ENCODE measurements around the gene LPCAT2.
A peak's percentile ranks its signal among the peaks of the same experiment; 100 is the strongest.

LPCAT2 gene

GRCh38 chr16:55480228-55480655 is 28.6 kb upstream of the LPCAT2 start:
- peak; percentile 95 for DNase-seq (ENCODE audit: low read depth)

GRCh38 chr16:55481023-55481422 is 27.8 kb upstream of the LPCAT2 start:
- DNase-seq (ENCODE audit: low read depth) = no peak

GRCh38 chr16:55482056-55482455 is 26.8 kb upstream of the LPCAT2 start:
- no peak for DNase-seq (ENCODE audit: low read depth)

- DNase-seq (ENCODE audit: low read depth) = peak; percentile 98
These were observed 21.6 kb upstream of the LPCAT2 start for GRCh38 chr16:55487048-55487803.

GRCh38 chr16:55488306-55488705 is 20.6 kb upstream of the LPCAT2 start:
- DNase-seq (ENCODE audit: low read depth) = no peak

- no peak for DNase-seq (ENCODE audit: low read depth)
These were observed 19.5 kb upstream of the LPCAT2 start for GRCh38 chr16:55489119-55489955.

- no peak for DNase-seq (ENCODE audit: low read depth)
These were observed 19.0 kb upstream of the LPCAT2 start for GRCh38 chr16:55489956-55490265.

GRCh38 chr16:55490301-55490700 is 18.6 kb upstream of the LPCAT2 start:
- no peak for DNase-seq (ENCODE audit: low read depth)

GRCh38 chr16:55491691-55492090 is 17.2 kb upstream of the LPCAT2 start:
- DNase-seq (ENCODE audit: low read depth) = no peak

- no peak for DNase-seq (ENCODE audit: low read depth)
These were observed 16.0 kb upstream of the LPCAT2 start for GRCh38 chr16:55492756-55493380.

- DNase-seq (ENCODE audit: low read depth) = peak; percentile 85
These were observed 13.9 kb upstream of the LPCAT2 start for GRCh38 chr16:55494994-55495421.

- DNase-seq (ENCODE audit: low read depth) = peak; percentile 61
These were observed 13.1 kb upstream of the LPCAT2 start for GRCh38 chr16:55495616-55496289.

GRCh38 chr16:55496509-55497145 is 12.2 kb upstream of the LPCAT2 start:
- DNase-seq (ENCODE audit: low read depth) = no peak

GRCh38 chr16:55497558-55497957 is 11.3 kb upstream of the LPCAT2 start:
- DNase-seq (ENCODE audit: low read depth) = no peak

- DNase-seq (ENCODE audit: low read depth) = no peak
These were observed 10.8 kb upstream of the LPCAT2 start for GRCh38 chr16:55498101-55498500.

- no peak for DNase-seq (ENCODE audit: low read depth)
These were observed 9.6 kb upstream of the LPCAT2 start for GRCh38 chr16:55499281-55499680.

GRCh38 chr16:55499951-55500529 is 8.8 kb upstream of the LPCAT2 start:
- peak; percentile 72 for DNase-seq (ENCODE audit: low read depth)

GRCh38 chr16:55500530-55501011 is 8.3 kb upstream of the LPCAT2 start:
- peak; percentile 35 for DNase-seq (ENCODE audit: low read depth)

- DNase-seq (ENCODE audit: low read depth) = no peak
These were observed 7.1 kb upstream of the LPCAT2 start for GRCh38 chr16:55501549-55502322.

GRCh38 chr16:55502801-55503366 is 6.0 kb upstream of the LPCAT2 start:
- DNase-seq (ENCODE audit: low read depth) = peak; percentile 91

All from fibroblast of gingiva (primary cell).